NCI-H1105 treated with DMSO at 0.1 percent for 48 hours (cell line): ENCODE measurements around the gene EEFSEC.

ENCODE experiments used
- DNase-seq: peaks from one replicate; lab custom pipeline; 2025; lab: John Stamatoyannopoulos, UW

The EEFSEC gene

DNA sequence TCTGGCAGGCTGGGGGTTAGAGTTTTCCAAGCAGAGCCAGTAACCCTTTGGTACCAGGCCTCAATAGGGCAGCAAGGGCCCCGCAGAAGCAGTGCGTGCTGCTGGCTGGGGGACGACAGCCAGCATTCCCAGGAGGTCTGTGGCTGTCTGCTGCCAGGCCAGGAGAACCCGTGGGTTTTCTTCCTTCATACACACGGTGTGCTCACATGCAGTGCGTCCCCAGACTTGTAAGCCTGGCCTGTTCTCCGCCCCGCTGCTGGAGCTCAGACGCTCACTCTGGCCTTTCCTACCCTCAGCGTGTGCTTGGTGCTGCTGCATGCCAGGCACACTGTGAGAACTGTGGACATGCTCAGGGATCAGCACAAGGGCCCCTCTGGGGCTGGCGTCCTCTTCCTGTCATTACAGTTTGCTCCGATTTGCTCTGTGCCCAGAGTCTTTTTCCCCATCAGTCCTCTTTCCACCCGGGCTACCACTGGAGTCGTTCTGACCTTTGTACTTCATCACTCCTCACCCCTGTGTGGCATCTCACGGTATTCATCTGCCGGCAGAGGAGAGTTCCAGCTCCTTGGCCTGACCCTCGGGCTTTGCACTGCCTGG, 163.9 kb downstream of the EEFSEC start:
- DNase-seq = no peak

GRCh38 chr3:128317698-128318231, 164.5 kb downstream of the EEFSEC start:
- no peak for DNase-seq

DNA sequence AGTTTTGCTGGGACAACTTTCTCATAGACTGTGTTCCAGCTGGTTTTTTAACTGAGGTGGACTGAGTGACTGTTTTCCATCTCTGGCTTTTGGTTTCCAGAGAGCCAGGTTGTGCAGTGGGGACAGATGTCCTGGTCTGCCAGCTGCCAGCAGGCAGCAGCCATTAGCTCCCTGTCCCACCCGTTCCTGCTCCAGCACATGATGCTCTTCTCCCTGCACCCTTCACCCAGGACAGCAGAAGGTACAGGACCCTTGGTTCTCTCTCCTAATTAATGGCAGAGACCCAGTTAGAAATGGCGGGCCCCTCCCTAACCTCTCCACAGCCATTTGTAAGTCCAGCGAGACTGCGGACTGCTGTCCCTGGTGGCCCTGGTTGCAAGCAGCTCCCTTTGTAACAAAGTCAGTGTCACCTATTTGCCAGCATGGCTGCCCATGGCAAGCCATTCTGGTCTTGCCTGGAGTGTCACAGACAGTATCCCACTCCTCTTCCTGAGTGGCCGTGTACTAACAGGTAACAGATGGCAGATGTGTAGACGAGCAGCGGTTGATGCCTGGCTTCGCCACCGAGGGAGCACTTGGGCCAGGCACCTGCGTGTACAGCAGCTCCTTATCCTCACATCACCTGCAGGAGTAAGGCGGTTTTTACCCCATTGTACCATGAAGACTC, 165.1 kb downstream of the EEFSEC start:
- DNase-seq = no peak

DNA sequence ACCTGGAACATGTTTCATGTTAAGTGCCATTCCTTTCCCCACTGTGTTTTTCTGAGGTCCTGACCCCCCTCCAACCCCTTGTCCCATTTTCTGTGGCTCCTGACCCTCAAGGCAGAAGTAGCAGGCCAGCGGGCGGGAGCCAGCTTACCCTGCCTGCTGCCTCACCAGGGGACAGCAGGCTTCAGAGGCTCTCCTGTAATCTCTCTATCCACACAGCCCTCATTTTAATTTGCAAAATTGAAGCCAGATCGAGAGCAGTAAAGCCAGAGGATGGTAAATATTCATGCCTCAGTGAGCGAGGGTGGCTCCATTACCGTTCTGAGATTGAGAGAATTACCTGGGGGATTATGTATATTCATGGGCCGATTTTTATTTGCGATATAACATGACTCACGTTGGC, 165.8 kb downstream of the EEFSEC start:
- no peak for DNase-seq

- DNase-seq = no peak
Observed at GRCh38 chr3:128319741-128320141, 166.5 kb downstream of the EEFSEC start.

DNA sequence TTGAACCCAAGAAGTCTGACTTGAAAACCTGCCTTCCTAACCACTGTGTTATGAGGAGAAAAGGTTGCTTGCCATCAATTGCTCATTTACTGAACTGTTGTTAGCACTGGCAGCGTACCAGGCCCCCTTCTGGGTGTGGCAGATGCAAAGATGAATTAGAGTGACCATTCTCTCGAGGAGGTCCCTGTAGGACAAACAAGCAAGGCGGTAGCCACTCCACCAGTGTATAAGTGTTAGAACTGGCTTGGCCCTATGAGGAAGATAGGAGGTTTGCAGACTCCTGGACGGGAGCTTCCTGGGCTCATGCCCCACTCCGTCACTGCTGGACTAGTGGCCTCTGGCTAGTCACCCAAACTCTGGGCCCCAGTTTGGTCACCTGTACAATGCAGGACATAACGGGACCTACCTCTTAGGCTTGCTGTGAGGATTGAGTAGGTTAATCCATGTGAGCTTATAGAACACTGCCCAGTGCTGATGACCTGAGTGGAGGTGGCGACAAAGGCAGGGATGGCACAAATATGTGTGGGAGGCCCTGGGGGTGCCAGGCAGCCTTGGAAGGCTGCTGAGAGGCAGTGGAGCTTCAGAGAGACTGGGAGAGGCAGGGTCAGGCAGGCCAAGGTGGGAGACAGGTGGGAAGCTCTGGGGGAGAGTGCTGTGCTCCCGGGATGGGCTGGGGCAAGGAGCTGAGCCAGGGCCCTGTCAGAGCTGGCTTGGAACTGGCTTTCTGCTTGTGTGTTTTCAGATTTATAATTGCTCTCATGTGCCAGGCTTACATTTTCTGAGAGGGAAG, 167.5 kb downstream of the EEFSEC start:
- no peak for DNase-seq

GRCh38 chr3:128321418-128321817, 168.1 kb downstream of the EEFSEC start:
- no peak for DNase-seq

DNA sequence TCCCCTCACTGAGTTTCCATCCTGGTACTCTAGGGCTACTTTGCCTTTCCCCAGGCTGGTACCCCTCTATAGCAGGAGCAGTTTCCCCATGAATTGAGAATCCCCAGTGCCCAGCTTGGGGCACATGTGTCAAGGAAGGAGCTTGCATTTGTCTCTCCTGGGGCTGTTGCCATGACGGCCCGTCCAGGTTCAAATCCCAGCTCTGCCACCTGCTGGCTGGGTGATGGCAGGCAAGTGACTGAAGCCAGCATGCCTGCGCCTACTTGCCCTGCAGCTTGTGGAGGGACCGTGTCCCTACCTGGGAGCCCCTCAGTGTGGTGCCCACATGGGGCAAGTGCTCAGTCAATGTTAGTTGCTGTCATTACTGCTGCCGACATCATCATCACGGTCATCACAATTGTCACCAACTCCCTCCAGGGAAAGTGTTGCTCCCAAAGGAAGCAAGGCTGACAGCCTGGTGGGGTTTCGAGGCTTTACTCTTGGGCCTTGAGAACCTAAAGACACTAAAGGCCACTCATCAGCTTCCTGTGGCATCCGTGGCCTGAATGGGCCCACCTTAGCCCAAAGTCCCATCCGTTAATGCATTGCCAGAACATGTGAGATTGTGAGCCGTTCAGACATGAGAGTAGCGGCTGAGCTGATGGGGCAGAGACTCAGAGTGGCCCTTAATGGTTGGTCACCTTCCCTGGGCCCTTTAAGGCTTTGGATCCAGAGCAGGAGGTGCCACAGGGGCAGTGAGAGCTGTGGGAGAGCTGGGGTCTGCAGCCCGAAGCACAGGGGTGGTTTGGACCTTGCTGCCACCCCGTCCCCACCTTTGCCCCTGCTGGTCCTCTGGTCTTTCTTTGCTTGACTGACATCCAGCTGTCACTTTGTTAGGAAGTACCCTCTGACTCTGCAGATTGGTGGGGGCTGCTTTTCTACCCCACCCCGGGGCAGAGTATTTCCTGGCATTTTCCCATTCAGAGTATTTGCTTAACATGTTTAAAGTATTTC, 169.0 kb downstream of the EEFSEC start:
- no peak for DNase-seq

- peak; percentile 50 for DNase-seq
Observed at GRCh38 chr3:128323206-128324081, 170.2 kb downstream of the EEFSEC start.

DNA sequence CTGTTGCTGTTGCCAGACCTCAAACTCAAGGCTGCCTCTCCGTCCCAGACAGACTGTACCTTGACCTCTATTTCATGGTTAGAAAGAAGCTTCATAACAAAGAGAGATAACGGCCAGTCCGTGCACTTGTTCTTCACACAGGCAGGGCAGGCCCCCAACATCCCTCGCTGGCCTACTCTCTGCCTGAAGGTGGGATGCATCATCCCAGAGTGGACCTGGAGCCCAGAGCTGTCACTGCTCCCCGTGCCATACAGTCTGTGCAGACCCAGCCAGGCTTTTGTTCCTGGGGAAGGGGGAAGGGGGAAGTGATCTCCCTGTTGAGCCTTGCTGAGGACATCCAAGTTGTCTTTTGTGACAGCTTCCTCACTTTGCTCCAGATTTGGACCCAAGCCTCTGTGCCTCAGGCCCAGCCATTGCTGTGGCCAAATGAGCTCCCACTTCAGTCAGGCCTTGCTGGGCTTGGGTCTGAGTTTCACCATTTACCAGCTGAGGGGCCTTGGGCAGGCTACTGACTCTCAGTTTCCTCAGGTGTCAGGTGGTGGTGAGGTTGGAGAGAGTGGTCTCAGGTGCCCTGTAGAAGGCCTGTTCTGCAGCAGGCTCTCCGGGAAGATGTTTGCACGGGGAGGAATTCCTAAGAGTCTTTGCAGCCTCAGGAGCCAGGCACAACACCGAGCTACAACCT, 171.8 kb downstream of the EEFSEC start:
- no peak for DNase-seq

- no peak for DNase-seq
Observed at GRCh38 chr3:128326051-128326823, 173.0 kb downstream of the EEFSEC start.

DNA sequence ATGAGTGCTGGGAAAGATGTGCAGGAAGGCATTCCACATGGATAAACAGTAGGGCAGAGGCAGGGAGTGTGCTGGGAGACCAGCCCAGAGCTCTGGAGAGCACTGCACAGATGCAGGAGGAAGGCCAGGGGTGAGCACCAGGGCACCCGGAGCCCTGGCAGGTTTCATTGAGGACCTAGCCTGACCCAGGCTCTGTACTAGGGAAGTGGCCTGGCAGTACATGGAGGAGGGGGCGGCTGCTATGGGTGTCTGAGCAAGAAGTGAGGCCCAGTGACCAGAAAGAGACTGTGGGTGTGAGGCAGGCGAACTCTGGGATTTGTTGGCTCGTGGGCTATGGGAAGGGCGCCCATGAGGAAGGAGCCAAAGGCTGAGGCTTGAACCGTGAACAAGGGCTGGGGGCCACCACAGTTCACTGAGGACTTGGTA, 174.3 kb downstream of the EEFSEC start:
- no peak for DNase-seq

DNA sequence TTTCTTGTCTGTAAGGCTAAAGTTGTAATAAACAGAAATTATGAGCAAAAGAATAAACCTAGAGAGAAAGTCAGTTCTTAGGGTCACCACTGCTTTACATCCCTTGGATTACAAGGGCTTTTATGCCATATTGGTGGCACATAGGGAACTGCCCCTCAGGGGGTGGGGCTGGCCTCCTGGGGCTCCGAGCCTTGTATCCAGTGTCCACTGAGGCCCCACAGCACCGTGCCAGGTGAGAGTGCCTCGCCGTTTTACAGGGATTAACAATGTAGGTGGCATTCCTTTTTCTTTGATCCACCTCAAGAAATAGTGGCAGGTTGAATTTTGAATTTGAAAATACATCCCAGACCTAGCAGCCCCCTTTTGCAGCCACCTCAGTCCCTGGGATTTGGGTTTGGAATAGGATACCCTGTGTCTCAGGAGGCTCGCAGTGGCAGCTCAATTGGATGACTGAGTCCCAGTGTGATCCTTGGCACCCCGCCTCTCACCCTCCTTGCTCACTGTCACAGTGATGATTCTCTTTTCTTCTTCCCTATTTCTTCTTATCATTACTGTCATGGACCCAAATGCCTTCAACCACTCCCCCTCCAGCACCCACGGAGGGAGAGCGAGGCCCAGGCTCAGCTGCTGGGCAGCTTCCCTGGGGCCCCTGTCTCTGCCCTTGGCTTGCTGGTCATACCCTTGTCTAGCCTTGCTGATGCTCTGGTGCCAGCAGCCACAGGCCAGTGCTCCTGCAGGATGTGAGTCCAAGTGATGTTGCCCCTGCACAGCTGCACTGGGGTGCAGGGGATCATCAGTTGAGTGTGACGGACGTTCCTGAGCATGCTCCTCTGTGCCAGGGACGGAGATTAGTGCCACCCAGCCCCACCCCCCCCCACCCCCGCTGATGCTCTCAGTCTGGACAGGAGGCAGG, 175.5 kb downstream of the EEFSEC start:
- no peak for DNase-seq

DNA sequence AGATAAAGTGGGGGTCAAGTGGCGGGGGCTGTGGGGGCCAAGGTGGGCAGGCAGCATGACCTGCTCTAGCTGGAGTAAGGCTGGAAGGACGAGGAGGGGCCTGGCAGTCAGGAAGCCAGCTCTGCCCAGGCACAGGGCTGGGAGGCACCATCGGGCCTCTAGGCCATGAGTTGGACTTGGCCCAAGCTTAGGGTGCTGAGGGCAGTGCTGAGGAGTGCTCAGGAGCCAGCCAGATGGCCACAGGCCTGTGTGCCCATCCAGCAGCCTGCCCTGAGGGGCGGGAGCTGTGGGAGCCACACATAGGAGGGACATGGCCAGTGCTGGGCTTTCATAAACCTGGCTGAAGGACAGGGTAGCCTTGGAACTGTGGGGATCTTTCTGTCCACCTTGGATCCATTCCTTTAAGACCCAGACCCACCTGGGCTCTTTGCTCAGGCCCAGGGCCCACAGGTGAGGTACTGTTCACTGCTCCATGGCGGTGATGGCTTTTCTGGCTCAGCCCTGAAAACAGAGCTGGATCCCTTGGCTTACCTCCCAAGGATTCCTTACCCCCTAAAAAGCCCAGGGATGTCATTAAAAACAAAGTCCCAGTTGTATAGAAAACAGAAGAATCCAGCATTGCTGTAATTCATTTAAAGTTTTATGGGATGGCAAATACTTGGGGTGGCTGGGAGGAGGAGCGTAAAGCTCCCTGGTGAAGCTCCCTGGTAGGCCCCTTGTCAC, 176.4 kb downstream of the EEFSEC start:
- DNase-seq = no peak

DNA sequence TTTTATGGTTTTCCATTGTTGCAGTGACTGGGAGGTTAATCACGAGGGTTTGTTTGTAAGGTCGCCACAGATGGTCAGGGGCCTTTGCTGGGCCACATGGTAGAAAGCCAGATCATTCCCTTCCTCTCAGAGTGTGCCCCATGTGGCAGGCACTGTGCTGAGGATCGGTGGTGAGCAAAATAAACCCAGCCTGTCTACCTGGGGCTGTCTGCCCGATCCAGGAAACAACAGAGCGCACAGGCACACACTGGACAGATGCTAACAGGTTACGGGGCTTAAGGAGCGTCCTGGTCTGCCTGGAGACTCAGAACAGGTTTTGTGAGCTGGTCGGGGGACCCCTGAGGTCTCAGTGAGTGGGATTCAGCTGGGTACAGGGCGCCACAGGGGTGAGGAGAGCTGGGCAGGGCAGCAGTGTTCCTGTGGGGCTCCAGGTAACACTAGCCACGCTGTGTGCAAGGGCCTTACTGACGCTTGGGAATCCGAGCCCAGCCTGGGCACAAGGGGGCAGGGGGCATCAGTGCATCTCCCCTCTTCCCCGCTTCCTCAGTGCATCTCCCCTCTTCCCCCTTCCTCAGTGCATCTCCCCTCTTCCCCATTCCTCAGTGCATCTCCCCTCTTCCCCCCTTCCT, 177.0 kb downstream of the EEFSEC start:
- DNase-seq = no peak

- DNase-seq = no peak
Observed at GRCh38 chr3:128334086-128334645, 180.9 kb downstream of the EEFSEC start.

DNA sequence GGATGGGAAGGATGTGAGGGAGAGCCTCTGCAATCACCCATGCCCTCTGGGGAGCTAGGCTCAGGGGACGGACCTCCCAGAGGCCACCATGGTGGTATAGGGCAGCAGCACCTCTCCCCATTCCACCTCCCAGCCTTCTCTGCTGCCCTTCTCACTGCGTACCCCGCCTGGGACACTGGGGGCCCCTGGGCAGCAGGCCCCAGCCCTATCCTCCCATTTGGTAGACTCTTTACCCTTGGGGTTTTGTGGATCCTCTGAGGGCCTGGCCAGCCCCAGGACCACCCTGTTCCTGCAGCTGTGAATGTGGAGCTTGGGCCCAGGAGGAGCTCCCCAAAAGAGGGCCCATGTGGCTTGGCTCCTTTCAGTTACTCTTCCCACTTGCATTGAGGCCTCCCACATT, 181.5 kb downstream of the EEFSEC start:
- DNase-seq = no peak
